ENCODE measurements around the gene TAX1BP1.
"Not testable (repeated sequence)": the region's sequence is repeated elsewhere in the genome, so short reads cannot be mapped to it uniquely, and the experiment has no call there.

Gene TAX1BP1

GRCh38 chr7:27740449-27741086 is 606 bp downstream of the TAX1BP1 start:
- peak; percentile 99 for DNase-seq

- not testable (repeated sequence) for DNase-seq
Observed at GRCh38 chr7:27742091-27742710, 2.2 kb downstream of the TAX1BP1 start.

- peak; percentile 72 for DNase-seq
Observed at GRCh38 chr7:27745064-27745583, 5.2 kb downstream of the TAX1BP1 start.

GRCh38 chr7:27746486-27746885 is 6.5 kb downstream of the TAX1BP1 start:
- no peak for DNase-seq

GRCh38 chr7:27746978-27747377 is 7.0 kb downstream of the TAX1BP1 start:
- DNase-seq = no peak

- DNase-seq = no peak
Observed at GRCh38 chr7:27747589-27748368, 7.8 kb downstream of the TAX1BP1 start.

GRCh38 chr7:27750316-27750715 is 10.4 kb downstream of the TAX1BP1 start:
- DNase-seq = no peak

- DNase-seq = no peak
Observed at GRCh38 chr7:27751888-27752660, 12.1 kb downstream of the TAX1BP1 start.

GRCh38 chr7:27753863-27754262 is 13.9 kb downstream of the TAX1BP1 start:
- peak; percentile 15 for DNase-seq

- DNase-seq = no peak
Observed at GRCh38 chr7:27756298-27756697, 16.3 kb downstream of the TAX1BP1 start.

GRCh38 chr7:27759491-27759890 is 19.5 kb downstream of the TAX1BP1 start:
- no peak for DNase-seq

- DNase-seq = no peak
Observed at GRCh38 chr7:27762062-27762461, 22.1 kb downstream of the TAX1BP1 start.

- no peak for DNase-seq
Observed at GRCh38 chr7:27763983-27764508, 24.1 kb downstream of the TAX1BP1 start.

- no peak for DNase-seq
Observed at GRCh38 chr7:27765841-27766240, 25.9 kb downstream of the TAX1BP1 start.

GRCh38 chr7:27767374-27767773 is 27.4 kb downstream of the TAX1BP1 start:
- no peak for DNase-seq

- peak; percentile 20 for DNase-seq
Observed at GRCh38 chr7:27771111-27771510, 31.1 kb downstream of the TAX1BP1 start.

- peak; percentile 55 for DNase-seq
Observed at GRCh38 chr7:27774717-27775328, 34.9 kb downstream of the TAX1BP1 start.

- no peak for DNase-seq
Observed at GRCh38 chr7:27775782-27776181, 35.8 kb downstream of the TAX1BP1 start.

- DNase-seq = no peak
Observed at GRCh38 chr7:27777662-27778061, 37.7 kb downstream of the TAX1BP1 start.

- no peak for DNase-seq
Observed at GRCh38 chr7:27779873-27780272, 39.9 kb downstream of the TAX1BP1 start.

- DNase-seq = no peak
Observed at GRCh38 chr7:27781188-27781587, 41.2 kb downstream of the TAX1BP1 start.

- DNase-seq = no peak
Observed at GRCh38 chr7:27782849-27783248, 42.9 kb downstream of the TAX1BP1 start.
